DMS53 (cell line): ENCODE data around the gene C2orf49.

ENCODE experiments used
- DNase-seq: peaks from one replicate; lab custom pipeline; 2025; lab: John Stamatoyannopoulos, UW

Gene C2orf49

GRCh38 chr2:105362862-105363591 lies 25.7 kb downstream of the C2orf49 start:
- DNase-seq = no peak

GRCh38 chr2:105364436-105365139 lies 27.2 kb downstream of the C2orf49 start:
- no peak for DNase-seq

- DNase-seq = no peak
These were observed 27.9 kb downstream of the C2orf49 start for GRCh38 chr2:105365206-105365605.

GRCh38 chr2:105368759-105369408 lies 31.5 kb downstream of the C2orf49 start:
- DNase-seq = no peak

- peak; percentile 95 for DNase-seq
These were observed 32.7 kb downstream of the C2orf49 start for GRCh38 chr2:105369777-105370690.

- no peak for DNase-seq
These were observed 33.8 kb downstream of the C2orf49 start for GRCh38 chr2:105371156-105371555.

- no peak for DNase-seq
These were observed 34.5 kb downstream of the C2orf49 start for GRCh38 chr2:105371810-105372209.

- no peak for DNase-seq
These were observed 36.0 kb downstream of the C2orf49 start for GRCh38 chr2:105373344-105373781.

- DNase-seq = no peak
These were observed 36.6 kb downstream of the C2orf49 start for GRCh38 chr2:105373895-105374401.

GRCh38 chr2:105375001-105375561 lies 37.7 kb downstream of the C2orf49 start:
- no peak for DNase-seq

GRCh38 chr2:105376010-105376409 lies 38.7 kb downstream of the C2orf49 start:
- no peak for DNase-seq

- no peak for DNase-seq
These were observed 39.5 kb downstream of the C2orf49 start for GRCh38 chr2:105376789-105377240.

GRCh38 chr2:105377871-105378270 lies 40.5 kb downstream of the C2orf49 start:
- peak; percentile 50 for DNase-seq

- DNase-seq = no peak
These were observed 41.0 kb downstream of the C2orf49 start for GRCh38 chr2:105378276-105378840.

GRCh38 chr2:105378921-105379383 lies 41.6 kb downstream of the C2orf49 start:
- DNase-seq = no peak

- DNase-seq = no peak
These were observed 42.4 kb downstream of the C2orf49 start for GRCh38 chr2:105379741-105380186.

GRCh38 chr2:105380432-105381100 lies 43.2 kb downstream of the C2orf49 start:
- no peak for DNase-seq

- no peak for DNase-seq
These were observed 43.8 kb downstream of the C2orf49 start for GRCh38 chr2:105381101-105381668.

- no peak for DNase-seq
These were observed 44.8 kb downstream of the C2orf49 start for GRCh38 chr2:105382177-105382576.
